Measurements from ENCODE around the gene CLMN. TPM values are rescaled to one million over a fixed set of nuclear protein-coding genes. Genes with fewer than 3 reads are reported as not detected.
A peak's percentile ranks its signal among the peaks of the same experiment; 100 is the strongest.

The CLMN gene
- total RNA-seq, 4 donors from 2014 or later = 6.5 to 10.0 (median 7.9) TPM

- Histone ChIP-seq H3K9me3 (peaks cover 0 to 15% (median 3%) of the 10 kb centered on the region in 4 donors), H3K27ac (replicated peaks in 1 of 4) (peak overlapping the region in 3 of 4 donors; percentile 41 to 59 (median 52)), H3K27me3 (peaks cover 0 to 18% (median 0%) of the 10 kb centered on the region in 4 donors), H3K4me3 (no peak overlapping the region), H3K36me3 (no peaks in the 10 kb centered on the region), H3K4me1 (peaks cover 12 to 26% (median 16%) of the 10 kb centered on the region in 4 donors)
- WGBS = 66% methylated on average over 6 of the region's 8 CpGs
- no peak for DNase-seq (ENCODE audit: extremely low spot score)
- TF ChIP-seq CTCF (IDR thresholded peaks at IDR 0.05) (no peak), EP300 (IDR thresholded peaks at IDR 0.05) (no peak), POLR2AphosphoS5 (IDR thresholded peaks at IDR 0.05) (no peak), POLR2A (IDR thresholded peaks at IDR 0.05; ENCODE audit: low read depth) (no peak)
- intact Hi-C loops (cut with DNase I) = no loop called here
Observed at GRCh38 chr14:95292660-95293425, 26.9 kb downstream of the CLMN start.

GRCh38 chr14:95291859-95292542 is 27.7 kb downstream of the CLMN start:
- H3K9me3 ChIP-seq = peaks cover 0 to 15% (median 3%) of the 10 kb centered on the region in 4 donors
- peaks cover 0 to 23% (median 0%) of the 10 kb centered on the region in 4 donors for H3K27me3 ChIP-seq
- TF ChIP-seq POLR2A (IDR thresholded peaks at IDR 0.05; ENCODE audit: low read depth) = no peak
- no peak for TF ChIP-seq CTCF (IDR thresholded peaks at IDR 0.05)
- no peak for TF ChIP-seq EP300 (IDR thresholded peaks at IDR 0.05)
- TF ChIP-seq POLR2AphosphoS5 (IDR thresholded peaks at IDR 0.05) = peak; percentile 23 to 26
- intact Hi-C loops (cut with DNase I) = no loop called here
- H3K4me3 ChIP-seq = no peak overlapping the region
- 62% methylated on average over 6 of the region's 6 CpGs for WGBS
- no peaks in the 10 kb centered on the region for H3K36me3 ChIP-seq
- peaks cover 12 to 26% (median 16%) of the 10 kb centered on the region in 4 donors for H3K4me1 ChIP-seq
- H3K27ac ChIP-seq (replicated peaks in 1 of 4) = peak overlapping the region in 3 of 4 donors; percentile 49 to 59 (median 52)
- DNase-seq (ENCODE audit: extremely low spot score) = no peak

GRCh38 chr14:95290871-95291431 is 28.8 kb downstream of the CLMN start:
- Histone ChIP-seq H3K36me3 (no peaks in the 10 kb centered on the region), H3K4me1 (peaks cover 12 to 26% (median 16%) of the 10 kb centered on the region in 4 donors), H3K27me3 (peaks cover 0 to 23% (median 0%) of the 10 kb centered on the region in 4 donors), H3K4me3 (no peak overlapping the region), H3K9me3 (peaks cover 0 to 5% (median 1%) of the 10 kb centered on the region in 4 donors), H3K27ac (replicated peaks in 1 of 4) (peak overlapping the region; percentile 47 to 63 (median 54))
- no peak for TF ChIP-seq EP300 (IDR thresholded peaks at IDR 0.05)
- TF ChIP-seq POLR2AphosphoS5 (IDR thresholded peaks at IDR 0.05) = peak in 1 of 2 donors; percentile 30
- no peak for DNase-seq (ENCODE audit: extremely low spot score)
- intact Hi-C loops (cut with DNase I) = no loop called here
- 22% methylated on average over 17 of the region's 17 CpGs for WGBS

GRCh38 chr14:95290021-95290420 is 29.7 kb downstream of the CLMN start:
- Histone ChIP-seq H3K27me3 (peaks cover 0 to 23% (median 0%) of the 10 kb centered on the region in 4 donors), H3K27ac (replicated peaks in 1 of 4) (peak overlapping the region in 3 of 4 donors; percentile 47 to 63 (median 49)), H3K4me3 (no peak overlapping the region), H3K36me3 (no peaks in the 10 kb centered on the region), H3K9me3 (no peaks in the 10 kb centered on the region), H3K4me1 (peaks cover 12 to 26% (median 16%) of the 10 kb centered on the region in 4 donors)
- TF ChIP-seq POLR2A (IDR thresholded peaks at IDR 0.05; ENCODE audit: low read depth) (no peak), CTCF (IDR thresholded peaks at IDR 0.05) (no peak), POLR2AphosphoS5 (IDR thresholded peaks at IDR 0.05) (no peak), EP300 (IDR thresholded peaks at IDR 0.05) (no peak)
- 94% methylated on average over 5 of the region's 5 CpGs for WGBS
- DNase-seq (ENCODE audit: extremely low spot score) = no peak
- intact Hi-C loops (cut with DNase I) = no loop called here

Measured in esophagus muscularis mucosa (tissue), 4 donors.